Measurements from ENCODE around the gene NDUFA5.
A peak's percentile ranks its signal among the peaks of the same experiment; 100 is the strongest.

NDUFA5 gene

DNA sequence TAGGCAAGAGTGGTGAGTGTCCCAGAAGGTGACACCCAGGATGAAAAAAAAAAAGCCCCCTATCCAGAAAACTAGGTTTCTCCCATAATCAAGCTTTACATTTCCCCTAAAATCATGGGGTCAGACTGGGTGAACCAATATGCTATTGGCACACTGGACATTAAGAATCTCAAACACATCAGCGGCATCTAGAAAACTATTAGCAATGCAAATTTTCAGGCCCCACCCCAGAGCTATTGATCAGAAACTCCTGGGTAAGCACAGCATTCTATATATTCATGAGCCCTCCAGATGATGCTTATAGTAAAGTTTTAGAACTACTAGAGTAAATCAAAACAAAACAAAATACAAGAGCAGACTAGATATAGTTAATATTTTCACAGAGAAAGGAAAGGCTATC is 59.6 kb downstream of the NDUFA5 start:
- H3K4me3 ChIP-seq (replicated peaks; ENCODE audit: low read depth, low read length): no peak overlapping the region
- TF ChIP-seq, protein P1, sequence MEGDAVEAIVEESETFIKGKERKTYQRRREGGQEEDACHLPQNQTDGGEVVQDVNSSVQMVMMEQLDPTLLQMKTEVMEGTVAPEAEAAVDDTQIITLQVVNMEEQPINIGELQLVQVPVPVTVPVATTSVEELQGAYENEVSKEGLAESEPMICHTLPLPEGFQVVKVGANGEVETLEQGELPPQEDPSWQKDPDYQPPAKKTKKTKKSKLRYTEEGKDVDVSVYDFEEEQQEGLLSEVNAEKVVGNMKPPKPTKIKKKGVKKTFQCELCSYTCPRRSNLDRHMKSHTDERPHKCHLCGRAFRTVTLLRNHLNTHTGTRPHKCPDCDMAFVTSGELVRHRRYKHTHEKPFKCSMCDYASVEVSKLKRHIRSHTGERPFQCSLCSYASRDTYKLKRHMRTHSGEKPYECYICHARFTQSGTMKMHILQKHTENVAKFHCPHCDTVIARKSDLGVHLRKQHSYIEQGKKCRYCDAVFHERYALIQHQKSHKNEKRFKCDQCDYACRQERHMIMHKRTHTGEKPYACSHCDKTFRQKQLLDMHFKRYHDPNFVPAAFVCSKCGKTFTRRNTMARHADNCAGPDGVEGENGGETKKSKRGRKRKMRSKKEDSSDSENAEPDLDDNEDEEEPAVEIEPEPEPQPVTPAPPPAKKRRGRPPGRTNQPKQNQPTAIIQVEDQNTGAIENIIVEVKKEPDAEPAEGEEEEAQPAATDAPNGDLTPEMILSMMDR (IDR thresholded peaks at IDR 0.05; ENCODE audit: low read depth, low read length, missing control alignments): no peak
- no peak for DNase-seq (ENCODE audit: extremely low read depth, low read depth)

DNA sequence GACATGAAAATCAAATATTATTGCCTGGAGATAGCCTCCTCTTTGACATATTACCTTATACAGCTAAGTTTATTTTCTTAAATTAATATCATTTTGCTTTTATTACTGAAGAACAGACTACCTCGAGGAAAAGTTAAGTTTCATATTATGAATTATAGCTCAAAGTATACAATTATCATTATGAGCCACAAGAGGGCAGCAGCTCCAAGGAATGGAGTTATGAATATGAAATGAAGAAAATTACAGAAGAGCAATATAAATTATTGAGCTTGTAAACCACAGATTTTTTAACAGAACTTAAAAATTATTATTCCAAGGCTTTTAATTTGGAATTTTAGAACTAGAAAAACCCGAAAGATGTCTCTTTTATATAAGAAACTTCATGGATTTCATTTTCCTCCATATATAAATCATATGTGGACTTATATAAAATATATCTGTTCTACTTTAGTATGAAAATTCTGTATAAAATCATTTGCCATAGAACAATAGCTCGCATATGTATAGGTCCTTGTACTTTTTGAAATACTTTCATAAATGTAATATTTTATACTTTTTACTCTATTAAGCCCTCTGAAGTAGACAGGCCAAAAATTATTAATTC is 63.3 kb downstream of the NDUFA5 start:
- TF ChIP-seq, protein P1 (IDR thresholded peaks at IDR 0.05; ENCODE audit: low read depth, low read length, missing control alignments): peak; percentile 49
- peak; percentile 9 for DNase-seq (ENCODE audit: extremely low read depth, low read depth)
- no peak overlapping the region for H3K4me3 ChIP-seq (replicated peaks; ENCODE audit: low read depth, low read length)

- no peak overlapping the region for H3K4me3 ChIP-seq (replicated peaks; ENCODE audit: low read depth, low read length)
- TF ChIP-seq, protein P1 (IDR thresholded peaks at IDR 0.05; ENCODE audit: low read depth, low read length, missing control alignments): no peak
- no peak for DNase-seq (ENCODE audit: extremely low read depth, low read depth)
Measured at GRCh38 chr7:123492485-123492884, 65.1 kb downstream of the NDUFA5 start.

Measured in HFF-Myc (cell line).